ES-I3 (cell line): ENCODE data around the gene CHST2.
"Not testable (repeated sequence)": the region's sequence is repeated elsewhere in the genome, so short reads cannot be mapped to it uniquely, and the experiment has no call there.

Source experiments
- H3K36me3 ChIP-seq: 2 replicates; pipeline ENCODE4 v1.6.1; 2013; ENCODE audit warnings: mild to moderate bottlenecking, low read length, control low read depth, moderate library complexity; ENCODE audit not compliant: insufficient read depth
- H3K4me1 ChIP-seq: 2 replicates; pipeline ENCODE4 v1.6.1; 2013; ENCODE audit warnings: mild to moderate bottlenecking, control low read depth, low read length; ENCODE audit not compliant: insufficient read depth
- H3K9ac ChIP-seq: 2 replicates; pipeline ENCODE4 v1.6.1; 2013; ENCODE audit warnings: low read depth, mild to moderate bottlenecking, low read length, moderate library complexity
- H3K9me3 ChIP-seq: 2 replicates; pipeline ENCODE4 v1.6.1; 2013; ENCODE audit warnings: mild to moderate bottlenecking, low read length, moderate library complexity; ENCODE audit not compliant: control insufficient read depth, insufficient read depth

Gene CHST2, protein sequence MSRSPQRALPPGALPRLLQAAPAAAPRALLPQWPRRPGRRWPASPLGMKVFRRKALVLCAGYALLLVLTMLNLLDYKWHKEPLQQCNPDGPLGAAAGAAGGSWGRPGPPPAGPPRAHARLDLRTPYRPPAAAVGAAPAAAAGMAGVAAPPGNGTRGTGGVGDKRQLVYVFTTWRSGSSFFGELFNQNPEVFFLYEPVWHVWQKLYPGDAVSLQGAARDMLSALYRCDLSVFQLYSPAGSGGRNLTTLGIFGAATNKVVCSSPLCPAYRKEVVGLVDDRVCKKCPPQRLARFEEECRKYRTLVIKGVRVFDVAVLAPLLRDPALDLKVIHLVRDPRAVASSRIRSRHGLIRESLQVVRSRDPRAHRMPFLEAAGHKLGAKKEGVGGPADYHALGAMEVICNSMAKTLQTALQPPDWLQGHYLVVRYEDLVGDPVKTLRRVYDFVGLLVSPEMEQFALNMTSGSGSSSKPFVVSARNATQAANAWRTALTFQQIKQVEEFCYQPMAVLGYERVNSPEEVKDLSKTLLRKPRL

DNA sequence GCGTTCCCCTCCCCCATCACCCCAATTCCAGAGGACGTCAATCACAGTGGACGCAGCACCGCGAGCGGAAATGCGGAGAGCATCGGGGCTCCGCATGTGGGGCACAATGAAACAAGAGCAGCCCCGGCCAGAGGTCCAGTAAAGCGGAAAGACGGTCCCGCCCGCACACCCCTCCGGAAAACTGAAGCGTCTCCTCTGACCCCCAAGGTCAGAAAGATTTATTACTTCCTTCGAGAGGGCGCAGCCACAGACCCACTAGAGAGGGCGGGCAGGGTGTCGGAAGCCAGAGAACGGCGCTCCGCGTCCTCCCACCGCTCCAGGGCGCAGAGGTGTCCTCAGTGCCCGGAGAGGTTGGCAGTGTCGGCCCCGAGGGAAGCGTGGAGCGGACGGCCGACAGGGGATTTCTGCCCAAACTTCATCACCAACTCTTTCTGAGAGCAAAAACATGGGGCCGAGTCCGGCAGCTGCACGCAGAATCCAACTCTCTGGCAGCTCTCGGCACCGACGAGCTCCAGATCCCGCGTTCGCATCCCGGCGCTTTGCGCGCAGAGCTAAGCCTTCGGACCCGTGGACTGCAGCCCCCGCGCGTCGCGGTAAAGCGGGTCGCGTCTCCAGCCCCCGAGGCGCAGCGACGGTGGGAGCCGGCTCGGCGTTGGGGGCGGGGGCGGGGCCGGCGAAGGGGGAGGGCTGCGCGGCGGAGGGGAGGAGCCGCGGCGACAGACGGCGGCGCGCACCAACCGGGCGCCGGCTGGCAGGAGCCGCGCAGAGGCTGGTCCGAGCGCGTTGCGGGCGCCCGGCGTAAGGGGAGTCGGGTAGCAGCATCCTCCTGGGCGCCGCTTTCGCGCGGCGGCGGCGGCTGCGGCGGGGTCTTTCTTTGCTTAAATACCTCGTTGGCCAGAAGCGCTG is at the start of gene CHST2:
CHST2 (plus strand) TSS at position 763 of the 906 bp plus-strand sequence. CDS start 1,046 bp downstream, outside the sequence.
- Histone ChIP-seq H3K4me1 (0 out of 2 replicates have a peak, but pooled peaks cover 7% of the 10 kb centered on the region), H3K9ac (peak within 1 kb of the TSS; percentile 99), H3K9me3 (no peaks in the 10 kb centered on the region; the same call in 1 of the 2 replicates), H3K36me3 (peaks cover 5% of the 10 kb centered on the region; the same call in 1 of the 2 replicates)

DNA sequence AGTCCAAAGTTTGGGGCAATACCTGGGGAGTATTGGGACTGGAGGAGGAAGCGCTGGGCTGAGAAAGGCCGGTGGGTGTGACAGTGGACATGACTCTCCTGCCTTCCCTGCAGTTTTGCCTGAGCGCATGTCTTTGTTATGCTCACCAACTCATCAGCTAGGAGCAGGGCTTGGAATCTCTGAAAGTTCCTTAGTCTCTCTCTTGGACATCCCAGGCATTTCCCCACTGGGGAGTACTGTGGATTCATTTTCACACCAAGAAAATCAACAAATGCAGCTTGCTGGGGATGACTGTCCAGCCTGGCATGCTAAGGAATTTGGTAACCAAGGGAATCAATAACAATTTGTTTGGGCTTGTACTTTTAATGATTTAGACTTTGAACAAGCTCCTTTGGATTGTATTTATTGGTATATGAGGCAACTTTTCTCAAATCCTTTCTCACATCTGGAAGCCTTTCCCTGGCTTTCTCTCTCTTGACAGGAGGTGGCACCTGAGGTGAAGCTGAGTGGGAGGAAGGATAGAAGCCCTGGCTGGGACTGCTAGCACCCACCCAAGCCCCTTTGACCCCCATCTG is 48.5 kb upstream of the CHST2 start:
- Histone ChIP-seq H3K4me1 (peaks cover 38% of the 10 kb centered on the region), H3K9me3 (no peaks in the 10 kb centered on the region), H3K9ac (0 out of 2 replicates have a peak overlapping the region, but pooled peaks have one; percentile 15), H3K36me3 (no peaks in the 10 kb centered on the region)

DNA sequence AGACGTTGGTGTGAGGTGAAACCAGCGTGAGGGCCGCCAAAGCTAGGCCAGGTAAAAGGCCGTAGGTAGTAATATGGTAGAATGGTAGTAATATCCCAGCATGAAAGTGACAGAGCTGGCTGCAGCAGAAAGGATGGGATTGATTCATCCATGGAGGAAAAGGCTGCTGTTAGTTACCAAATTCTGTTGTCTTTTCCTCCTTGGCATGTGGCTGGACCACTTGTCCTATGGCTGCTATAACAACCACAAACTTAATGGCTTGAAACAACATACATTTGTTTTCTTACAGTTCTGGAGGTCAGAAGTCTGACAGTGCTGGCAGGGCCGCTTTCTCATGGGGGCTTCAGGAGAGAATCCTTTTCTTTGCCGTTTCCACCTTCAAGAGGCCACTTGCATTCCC is 47.8 kb upstream of the CHST2 start:
- H3K36me3 ChIP-seq = no peaks in the 10 kb centered on the region
- H3K9ac ChIP-seq = peak overlapping the region; percentile 26; the same call in 1 of the 2 replicates
- no peaks in the 10 kb centered on the region for H3K9me3 ChIP-seq
- peaks cover 38% of the 10 kb centered on the region for H3K4me1 ChIP-seq

DNA sequence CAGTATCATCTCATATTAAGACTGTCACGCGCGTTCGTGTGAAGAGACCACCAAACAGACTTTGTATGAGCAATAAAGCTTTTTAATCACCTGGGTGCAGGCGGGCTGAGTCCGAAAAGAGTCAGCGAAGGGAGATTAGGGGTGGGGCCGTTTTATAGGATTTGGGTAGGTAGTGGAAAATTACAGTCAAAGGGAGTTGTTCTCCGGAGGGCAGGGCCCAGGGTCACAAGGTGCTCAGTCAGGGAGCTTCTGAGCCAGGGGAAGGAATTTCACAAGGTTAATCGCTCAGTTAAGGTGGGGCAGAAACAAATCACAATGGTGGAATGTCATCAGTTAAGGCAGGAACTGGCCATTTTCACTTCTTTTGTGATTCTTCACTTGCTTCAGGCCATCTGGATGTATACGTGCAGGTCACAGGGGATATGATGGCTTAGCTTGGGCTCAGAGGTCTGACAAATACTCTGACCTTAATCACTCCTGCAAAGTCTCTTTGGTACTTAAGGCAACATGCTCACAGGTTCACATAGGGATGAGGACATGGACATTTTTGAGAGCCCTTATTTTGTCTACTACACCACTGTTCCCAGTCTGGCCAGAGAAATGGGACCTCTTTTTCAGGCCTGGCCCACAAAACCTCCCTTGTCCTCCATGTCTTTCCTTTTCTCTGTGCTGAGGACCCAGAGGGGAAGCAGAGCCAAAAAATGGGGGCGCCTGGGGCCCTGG is 47.1 kb upstream of the CHST2 start:
- H3K9me3 ChIP-seq, H3K36me3 ChIP-seq: not testable (repeated sequence)
- Histone ChIP-seq H3K4me1 (peaks cover 38% of the 10 kb centered on the region), H3K9ac (peak overlapping the region; percentile 26; the same call in 1 of the 2 replicates)

DNA sequence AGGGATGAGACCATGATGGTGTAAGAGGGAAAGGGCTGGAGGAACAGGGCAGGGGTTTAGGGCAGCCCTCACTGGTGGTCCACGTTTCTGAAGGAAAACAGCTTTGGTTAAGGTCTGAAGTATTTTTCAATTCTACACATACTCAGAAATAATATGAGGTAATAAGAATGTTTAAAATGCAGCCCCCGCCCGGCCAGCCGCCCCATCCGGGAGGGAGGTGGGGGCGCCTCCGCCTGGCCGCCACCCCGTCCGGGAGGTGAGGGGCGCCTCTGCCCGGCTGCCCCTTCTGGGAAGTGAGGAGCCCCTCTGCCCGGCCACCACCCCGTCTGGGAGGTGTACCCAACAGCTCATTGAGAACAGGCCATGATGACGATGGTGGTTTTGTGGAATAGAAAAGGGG is 46.0 kb upstream of the CHST2 start:
- not testable (repeated sequence) for H3K9me3 ChIP-seq, H3K36me3 ChIP-seq, H3K9ac ChIP-seq
- peaks cover 31% of the 10 kb centered on the region for H3K4me1 ChIP-seq

- H3K9me3 ChIP-seq, H3K9ac ChIP-seq, H3K36me3 ChIP-seq: not testable (repeated sequence)
- H3K4me1 ChIP-seq = peaks cover 31% of the 10 kb centered on the region
These were observed 45.6 kb upstream of the CHST2 start for GRCh38 chr3:143073983-143074382.

- H3K9ac ChIP-seq = no peak overlapping the region
- no peaks in the 10 kb centered on the region for H3K9me3 ChIP-seq
- no peaks in the 10 kb centered on the region for H3K36me3 ChIP-seq
- peaks cover 4% of the 10 kb centered on the region; the same call in 1 of the 2 replicates for H3K4me1 ChIP-seq
These were observed 40.7 kb upstream of the CHST2 start for GRCh38 chr3:143078883-143079282.

- Histone ChIP-seq H3K9me3 (peaks cover 5% of the 10 kb centered on the region; the same call in 1 of the 2 replicates), H3K36me3 (no peaks in the 10 kb centered on the region), H3K9ac (no peak overlapping the region), H3K4me1 (no peaks in the 10 kb centered on the region)
These were observed 39.4 kb upstream of the CHST2 start for GRCh38 chr3:143080196-143080595.

DNA sequence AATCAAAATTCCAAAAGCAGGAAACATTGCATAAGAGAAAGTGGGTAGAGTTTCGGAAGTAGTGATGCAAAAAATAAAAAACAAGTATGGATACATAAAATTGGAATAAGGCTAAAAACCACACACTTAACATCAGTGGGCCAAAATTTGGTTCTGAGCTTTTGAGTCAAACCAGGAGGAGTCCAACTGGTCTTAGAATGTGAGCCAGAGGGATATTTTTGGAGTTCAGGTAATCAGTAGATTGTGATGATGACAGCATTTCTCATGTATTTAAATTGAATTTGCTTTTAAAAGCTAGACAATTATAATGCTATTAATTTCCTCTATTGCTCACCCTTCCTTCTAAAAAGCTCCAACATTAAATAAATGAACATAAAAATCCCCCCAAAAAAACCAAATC is 38.2 kb upstream of the CHST2 start:
- H3K36me3 ChIP-seq = no peaks in the 10 kb centered on the region
- no peaks in the 10 kb centered on the region for H3K4me1 ChIP-seq
- H3K9ac ChIP-seq = no peak overlapping the region
- H3K9me3 ChIP-seq = peaks cover 5% of the 10 kb centered on the region; the same call in 1 of the 2 replicates

GRCh38 chr3:143081844-143082778 is 37.5 kb upstream of the CHST2 start:
- Histone ChIP-seq H3K36me3 (no peaks in the 10 kb centered on the region), H3K9me3 (peaks cover 5% of the 10 kb centered on the region; the same call in 1 of the 2 replicates), H3K9ac (no peak overlapping the region), H3K4me1 (no peaks in the 10 kb centered on the region)

GRCh38 chr3:143083781-143084180 is 35.8 kb upstream of the CHST2 start:
- Histone ChIP-seq H3K9me3 (peaks cover 5% of the 10 kb centered on the region; the same call in 1 of the 2 replicates), H3K36me3 (no peaks in the 10 kb centered on the region), H3K4me1 (no peaks in the 10 kb centered on the region), H3K9ac (no peak overlapping the region)

GRCh38 chr3:143084856-143085731 is 34.5 kb upstream of the CHST2 start:
- Histone ChIP-seq H3K9ac (no peak overlapping the region), H3K36me3 (no peaks in the 10 kb centered on the region), H3K4me1 (no peaks in the 10 kb centered on the region), H3K9me3 (peaks cover 5% of the 10 kb centered on the region; the same call in 1 of the 2 replicates)
